ENCODE measurements around the gene FBXL14.

Gene FBXL14

DNA sequence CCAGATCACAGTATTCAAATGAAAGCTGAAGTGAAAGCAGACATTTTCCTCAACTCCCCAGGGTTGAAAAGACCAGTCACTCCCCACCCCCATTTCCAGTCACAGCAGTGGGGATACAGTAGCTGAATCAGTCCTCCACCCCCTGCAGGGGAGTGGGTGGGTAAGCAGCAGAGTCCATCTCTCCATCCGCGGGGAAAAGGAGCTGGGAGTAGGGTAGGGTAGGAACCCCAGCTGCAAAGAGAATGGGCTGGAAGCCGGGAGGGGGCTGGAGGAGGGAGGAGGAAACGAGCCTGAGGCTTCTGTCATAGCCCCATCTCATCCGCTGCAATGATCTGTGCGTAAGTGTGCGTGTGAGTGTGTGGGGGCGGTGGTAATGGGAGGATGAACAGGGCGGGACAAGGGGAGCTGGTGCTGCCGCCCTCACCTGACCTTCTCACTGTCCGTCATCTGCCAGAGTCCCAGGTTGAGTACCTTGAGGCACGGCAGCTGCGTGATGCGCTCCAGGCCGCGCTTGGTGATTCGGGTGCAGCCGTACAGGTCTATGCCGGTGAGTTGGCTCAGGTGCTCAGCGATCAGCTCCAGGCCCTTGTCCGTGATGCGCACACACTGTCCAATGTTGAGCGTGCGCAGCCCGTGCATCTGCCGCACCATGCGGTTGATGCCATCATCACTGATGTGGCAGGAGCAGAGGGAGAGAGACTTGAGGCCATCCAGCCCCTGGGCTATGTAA, 1.8 kb downstream of the FBXL14 start (continued):
- TF ChIP-seq ZNF311 (tag by site-specific recombination; IDR thresholded peaks at IDR 0.05; ENCODE audit: borderline replicate concordance) (no peak), MEIS1 (CRISPR knock-in tag; IDR thresholded peaks at IDR 0.05; ENCODE audit: borderline replicate concordance) (no peak), MZF1 (tag by site-specific recombination; IDR thresholded peaks at IDR 0.05; ENCODE audit: borderline replicate concordance) (peak; percentile 63), ZNF768 (tag by site-specific recombination; IDR thresholded peaks at IDR 0.05) (no peak), ZEB2 (tag by site-specific recombination; IDR thresholded peaks at IDR 0.05) (peak; percentile 99), HOXC10 (CRISPR knock-in tag; IDR thresholded peaks at IDR 0.05) (no peak), ZNF76 (tag by site-specific recombination; IDR thresholded peaks at IDR 0.05; ENCODE audit: borderline replicate concordance, low read depth) (no peak), ZNF549 (tag by site-specific recombination; IDR thresholded peaks at IDR 0.05) (no peak), ZNF510 (tag by site-specific recombination; IDR thresholded peaks at IDR 0.05; ENCODE audit: insufficient replicate concordance) (no peak), ZNF48 (tag by site-specific recombination; IDR thresholded peaks at IDR 0.05) (no peak), ZNF23 (tag by site-specific recombination; IDR thresholded peaks at IDR 0.05; ENCODE audit: borderline replicate concordance) (no peak), ZNF121 (tag by site-specific recombination; IDR thresholded peaks at IDR 0.05) (no peak), SP3 (tag by site-specific recombination; IDR thresholded peaks at IDR 0.05) (peak; percentile 95), ZNF658 (tag by site-specific recombination; IDR thresholded peaks at IDR 0.05) (no peak), ZNF837 (tag by site-specific recombination; IDR thresholded peaks at IDR 0.05) (peak; percentile 88), ZNF596 (tag by site-specific recombination; IDR thresholded peaks at IDR 0.05) (no peak), HOXA7 (CRISPR knock-in tag; IDR thresholded peaks at IDR 0.05; ENCODE audit: borderline replicate concordance) (no peak), ZNF621 (tag by site-specific recombination; IDR thresholded peaks at IDR 0.05) (no peak), ZNF843 (tag by site-specific recombination; IDR thresholded peaks at IDR 0.05) (peak; percentile 77; the same call in 1 of the 2 replicates), ZNF132 (tag by site-specific recombination; IDR thresholded peaks at IDR 0.05; ENCODE audit: borderline replicate concordance) (no peak), ZBTB1 (tag by site-specific recombination; IDR thresholded peaks at IDR 0.05) (peak; percentile 15; the same call in 1 of the 2 replicates), ZNF544 (tag by site-specific recombination; IDR thresholded peaks at IDR 0.05) (no peak), ZSCAN16 (tag by site-specific recombination; IDR thresholded peaks at IDR 0.05) (peak; percentile 19; the same call in 1 of the 2 replicates), ZNF274 (IDR thresholded peaks at IDR 0.05; ENCODE audit: low read length) (no peak), ZNF274 (tag by site-specific recombination; IDR thresholded peaks at IDR 0.05; ENCODE audit: borderline replicate concordance) (no peak)
- TF ChIP-seq, protein P1, sequence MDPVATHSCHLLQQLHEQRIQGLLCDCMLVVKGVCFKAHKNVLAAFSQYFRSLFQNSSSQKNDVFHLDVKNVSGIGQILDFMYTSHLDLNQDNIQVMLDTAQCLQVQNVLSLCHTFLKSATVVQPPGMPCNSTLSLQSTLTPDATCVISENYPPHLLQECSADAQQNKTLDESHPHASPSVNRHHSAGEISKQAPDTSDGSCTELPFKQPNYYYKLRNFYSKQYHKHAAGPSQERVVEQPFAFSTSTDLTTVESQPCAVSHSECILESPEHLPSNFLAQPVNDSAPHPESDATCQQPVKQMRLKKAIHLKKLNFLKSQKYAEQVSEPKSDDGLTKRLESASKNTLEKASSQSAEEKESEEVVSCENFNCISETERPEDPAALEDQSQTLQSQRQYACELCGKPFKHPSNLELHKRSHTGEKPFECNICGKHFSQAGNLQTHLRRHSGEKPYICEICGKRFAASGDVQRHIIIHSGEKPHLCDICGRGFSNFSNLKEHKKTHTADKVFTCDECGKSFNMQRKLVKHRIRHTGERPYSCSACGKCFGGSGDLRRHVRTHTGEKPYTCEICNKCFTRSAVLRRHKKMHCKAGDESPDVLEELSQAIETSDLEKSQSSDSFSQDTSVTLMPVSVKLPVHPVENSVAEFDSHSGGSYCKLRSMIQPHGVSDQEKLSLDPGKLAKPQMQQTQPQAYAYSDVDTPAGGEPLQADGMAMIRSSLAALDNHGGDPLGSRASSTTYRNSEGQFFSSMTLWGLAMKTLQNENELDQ (tag by site-specific recombination; IDR thresholded peaks at IDR 0.05; ENCODE audit: low read depth): 0 out of 2 replicates have a peak, but pooled peaks have one; percentile 35
- TF ChIP-seq, protein P2, sequence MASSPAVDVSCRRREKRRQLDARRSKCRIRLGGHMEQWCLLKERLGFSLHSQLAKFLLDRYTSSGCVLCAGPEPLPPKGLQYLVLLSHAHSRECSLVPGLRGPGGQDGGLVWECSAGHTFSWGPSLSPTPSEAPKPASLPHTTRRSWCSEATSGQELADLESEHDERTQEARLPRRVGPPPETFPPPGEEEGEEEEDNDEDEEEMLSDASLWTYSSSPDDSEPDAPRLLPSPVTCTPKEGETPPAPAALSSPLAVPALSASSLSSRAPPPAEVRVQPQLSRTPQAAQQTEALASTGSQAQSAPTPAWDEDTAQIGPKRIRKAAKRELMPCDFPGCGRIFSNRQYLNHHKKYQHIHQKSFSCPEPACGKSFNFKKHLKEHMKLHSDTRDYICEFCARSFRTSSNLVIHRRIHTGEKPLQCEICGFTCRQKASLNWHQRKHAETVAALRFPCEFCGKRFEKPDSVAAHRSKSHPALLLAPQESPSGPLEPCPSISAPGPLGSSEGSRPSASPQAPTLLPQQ (tag by site-specific recombination; IDR thresholded peaks at IDR 0.05): peak; percentile 67
- TF ChIP-seq, protein P3, sequence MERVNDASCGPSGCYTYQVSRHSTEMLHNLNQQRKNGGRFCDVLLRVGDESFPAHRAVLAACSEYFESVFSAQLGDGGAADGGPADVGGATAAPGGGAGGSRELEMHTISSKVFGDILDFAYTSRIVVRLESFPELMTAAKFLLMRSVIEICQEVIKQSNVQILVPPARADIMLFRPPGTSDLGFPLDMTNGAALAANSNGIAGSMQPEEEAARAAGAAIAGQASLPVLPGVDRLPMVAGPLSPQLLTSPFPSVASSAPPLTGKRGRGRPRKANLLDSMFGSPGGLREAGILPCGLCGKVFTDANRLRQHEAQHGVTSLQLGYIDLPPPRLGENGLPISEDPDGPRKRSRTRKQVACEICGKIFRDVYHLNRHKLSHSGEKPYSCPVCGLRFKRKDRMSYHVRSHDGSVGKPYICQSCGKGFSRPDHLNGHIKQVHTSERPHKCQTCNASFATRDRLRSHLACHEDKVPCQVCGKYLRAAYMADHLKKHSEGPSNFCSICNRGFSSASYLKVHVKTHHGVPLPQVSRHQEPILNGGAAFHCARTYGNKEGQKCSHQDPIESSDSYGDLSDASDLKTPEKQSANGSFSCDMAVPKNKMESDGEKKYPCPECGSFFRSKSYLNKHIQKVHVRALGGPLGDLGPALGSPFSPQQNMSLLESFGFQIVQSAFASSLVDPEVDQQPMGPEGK (tag by site-specific recombination; IDR thresholded peaks at IDR 0.05): peak; percentile 99
- TF ChIP-seq, protein P4, sequence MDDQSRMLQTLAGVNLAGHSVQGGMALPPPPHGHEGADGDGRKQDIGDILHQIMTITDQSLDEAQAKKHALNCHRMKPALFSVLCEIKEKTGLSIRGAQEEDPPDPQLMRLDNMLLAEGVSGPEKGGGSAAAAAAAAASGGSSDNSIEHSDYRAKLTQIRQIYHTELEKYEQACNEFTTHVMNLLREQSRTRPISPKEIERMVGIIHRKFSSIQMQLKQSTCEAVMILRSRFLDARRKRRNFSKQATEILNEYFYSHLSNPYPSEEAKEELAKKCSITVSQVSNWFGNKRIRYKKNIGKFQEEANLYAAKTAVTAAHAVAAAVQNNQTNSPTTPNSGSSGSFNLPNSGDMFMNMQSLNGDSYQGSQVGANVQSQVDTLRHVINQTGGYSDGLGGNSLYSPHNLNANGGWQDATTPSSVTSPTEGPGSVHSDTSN (CRISPR knock-in tag; IDR thresholded peaks at IDR 0.05): no peak
- TF ChIP-seq, protein P5, sequence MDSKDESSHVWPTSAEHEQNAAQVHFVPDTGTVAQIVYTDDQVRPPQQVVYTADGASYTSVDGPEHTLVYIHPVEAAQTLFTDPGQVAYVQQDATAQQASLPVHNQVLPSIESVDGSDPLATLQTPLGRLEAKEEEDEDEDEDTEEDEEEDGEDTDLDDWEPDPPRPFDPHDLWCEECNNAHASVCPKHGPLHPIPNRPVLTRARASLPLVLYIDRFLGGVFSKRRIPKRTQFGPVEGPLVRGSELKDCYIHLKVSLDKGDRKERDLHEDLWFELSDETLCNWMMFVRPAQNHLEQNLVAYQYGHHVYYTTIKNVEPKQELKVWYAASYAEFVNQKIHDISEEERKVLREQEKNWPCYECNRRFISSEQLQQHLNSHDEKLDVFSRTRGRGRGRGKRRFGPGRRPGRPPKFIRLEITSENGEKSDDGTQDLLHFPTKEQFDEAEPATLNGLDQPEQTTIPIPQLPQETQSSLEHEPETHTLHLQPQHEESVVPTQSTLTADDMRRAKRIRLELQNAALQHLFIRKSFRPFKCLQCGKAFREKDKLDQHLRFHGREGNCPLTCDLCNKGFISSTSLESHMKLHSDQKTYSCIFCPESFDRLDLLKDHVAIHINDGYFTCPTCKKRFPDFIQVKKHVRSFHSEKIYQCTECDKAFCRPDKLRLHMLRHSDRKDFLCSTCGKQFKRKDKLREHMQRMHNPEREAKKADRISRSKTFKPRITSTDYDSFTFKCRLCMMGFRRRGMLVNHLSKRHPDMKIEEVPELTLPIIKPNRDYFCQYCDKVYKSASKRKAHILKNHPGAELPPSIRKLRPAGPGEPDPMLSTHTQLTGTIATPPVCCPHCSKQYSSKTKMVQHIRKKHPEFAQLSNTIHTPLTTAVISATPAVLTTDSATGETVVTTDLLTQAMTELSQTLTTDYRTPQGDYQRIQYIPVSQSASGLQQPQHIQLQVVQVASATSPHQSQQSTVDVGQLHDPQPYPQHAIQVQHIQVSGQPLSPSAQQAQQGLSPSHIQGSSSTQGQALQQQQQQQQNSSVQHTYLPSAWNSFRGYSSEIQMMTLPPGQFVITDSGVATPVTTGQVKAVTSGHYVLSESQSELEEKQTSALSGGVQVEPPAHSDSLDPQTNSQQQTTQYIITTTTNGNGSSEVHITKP (tag by site-specific recombination; IDR thresholded peaks at IDR 0.05): peak; percentile 92
